Liver (tissue), 9 donors: Measurements from ENCODE around the gene PIGK. TPM values are rescaled to one million over a fixed set of nuclear protein-coding genes. Genes with fewer than 3 reads are reported as not detected.

Experiments
- DNase-seq: peaks from one replicate; pipeline ENCODE4 v3.0.0-alpha.2; 2017; ENCODE audit warnings: low spot score
- H3K27ac ChIP-seq, 2 donors: one replicate each; pipeline ENCODE4 v1.7.0; 2013; ENCODE audit warnings: inconsistent platforms in 2 of 2, low read length in 2 of 2, control low read depth in 1 of 2, low read depth in 1 of 2, mild to moderate bottlenecking in 1 of 2
- H3K27me3 ChIP-seq, 4 donors: one replicate each; pipeline versions ENCODE4 v1.6.1 to v1.7.0; 2013; ENCODE audit warnings: low read length in 3 of 4, inconsistent platforms in 1 of 4, mild to moderate bottlenecking in 1 of 4, moderate library complexity in 1 of 4; ENCODE audit not compliant: control insufficient read depth in 4 of 4, insufficient read depth in 4 of 4
- H3K36me3 ChIP-seq, 4 donors: one replicate each; pipeline versions ENCODE4 v1.6.1 to v1.7.0; 2013; ENCODE audit warnings: low read length in 3 of 4, mild to moderate bottlenecking in 3 of 4, low read depth in 1 of 4, moderate library complexity in 1 of 4; ENCODE audit not compliant: control insufficient read depth in 4 of 4, insufficient read depth in 3 of 4
- H3K4me1 ChIP-seq, 4 donors: one replicate each; pipeline versions ENCODE4 v1.6.1 to v1.7.0; 2013; ENCODE audit warnings: low read length in 3 of 4, mild to moderate bottlenecking in 3 of 4, moderate library complexity in 1 of 4; ENCODE audit not compliant: control insufficient read depth in 4 of 4, insufficient read depth in 4 of 4
- H3K4me3 ChIP-seq, 3 donors: one replicate each; pipeline versions ENCODE4 v1.6.1 to v1.7.0; 2013; ENCODE audit warnings: low read length in 3 of 3, control low read depth in 1 of 3, low read depth in 1 of 3, mild to moderate bottlenecking in 1 of 3
- H3K9ac ChIP-seq, 2 donors: one replicate each; pipeline ENCODE4 v1.7.0; 2013; ENCODE audit warnings: low read length in 2 of 2, mild to moderate bottlenecking in 2 of 2, moderate library complexity in 2 of 2, control low read depth in 1 of 2, low read depth in 1 of 2
- H3K9me3 ChIP-seq, 4 donors: one replicate each; pipeline versions ENCODE4 v1.6.1 to v1.7.0; 2013; ENCODE audit warnings: low read length in 3 of 4; ENCODE audit not compliant: control insufficient read depth in 4 of 4
- ATF3 ChIP-seq: IDR thresholded peaks from 2 replicates; pipeline ENCODE4 v1.6.1; 2016; ENCODE audit warnings: antibody characterized with exemption
- CTCF ChIP-seq: fragments of 150-350 bp; IDR thresholded peaks from 2 replicates; pipeline ENCODE4 v1.5.1; 2017; ENCODE audit warnings: improper control_type of control experiment, low read depth, low read length; ENCODE audit not compliant: missing input control
- EGR1 ChIP-seq, 2 donors: IDR thresholded peaks; 2 replicates each; pipeline ENCODE4 v1.6.1; 2016 to 2018; ENCODE audit warnings: antibody characterized with exemption in 2 of 2, low read depth in 2 of 2
- FOXA1 ChIP-seq: IDR thresholded peaks from 2 replicates; pipeline ENCODE4 v1.6.1; 2016; ENCODE audit warnings: antibody characterized with exemption
- FOXA2 ChIP-seq: IDR thresholded peaks from 2 replicates; pipeline ENCODE4 v1.6.1; 2016; ENCODE audit warnings: antibody characterized with exemption
- GABPA ChIP-seq, 2 donors: IDR thresholded peaks in 1 of 2; conservative IDR thresholded peaks in 1 of 2; 2 replicates each; pipeline ENCODE4 v1.6.1; 2016; ENCODE audit warnings: antibody characterized with exemption in 2 of 2, mild to moderate bottlenecking in 1 of 2, moderate library complexity in 1 of 2
- HNF4A ChIP-seq, 2 donors: conservative IDR thresholded peaks; 2 replicates each; pipeline ENCODE4 v1.6.1; 2016; ENCODE audit warnings: antibody characterized with exemption in 2 of 2, mild to moderate bottlenecking in 2 of 2
- JUND ChIP-seq, 2 donors: IDR thresholded peaks; 2 replicates each; pipeline ENCODE4 v1.6.1; 2016; ENCODE audit warnings: antibody characterized with exemption in 2 of 2
- NR2F2 ChIP-seq: IDR thresholded peaks from 2 replicates; pipeline ENCODE4 v1.6.1; 2016; ENCODE audit warnings: antibody characterized with exemption
- RAD21 ChIP-seq, 2 donors: IDR thresholded peaks; 2 replicates each; pipeline ENCODE4 v1.6.1; 2016; ENCODE audit warnings: antibody characterized with exemption in 2 of 2, mild to moderate bottlenecking in 2 of 2
- REST ChIP-seq: IDR thresholded peaks from 2 replicates; pipeline ENCODE4 v1.6.1; 2016; ENCODE audit warnings: antibody characterized with exemption, mild to moderate bottlenecking
- RXRA ChIP-seq, 2 donors: IDR thresholded peaks; 2 replicates each; pipeline ENCODE4 v1.6.1; 2017 to 2018; ENCODE audit warnings: antibody characterized with exemption in 2 of 2, mild to moderate bottlenecking in 1 of 2
- TAF1 ChIP-seq: conservative IDR thresholded peaks from 2 replicates; pipeline ENCODE4 v1.6.1; 2016; ENCODE audit warnings: antibody characterized with exemption, mild to moderate bottlenecking
- ZBTB33 ChIP-seq: IDR thresholded peaks from 2 replicates; pipeline ENCODE4 v1.6.1; 2016; ENCODE audit warnings: antibody characterized with exemption
- WGBS: extraction: QIAGEN DNeasy Blood & Tissue Kit; methylation state at CpG from one replicate; pipeline ENCODE4 v1.1.7; 2013; 5-methylcytosine and 5-hydroxymethylcytosine counted together
- polyA plus RNA-seq, 2 donors: library from polyadenylated mRNA; stranded (reverse) in 1 of 2; unstranded in 1 of 2; fragments of 200-250 nt in 1 of 2; fragments of >200 nt in 1 of 2; fragmentation: Nextera tagmentation in 1 of 2; extraction: Ambion mirVana in 1 of 2; gene quantifications; one replicate each; pipeline versions ENCODE4 v1.2.1 to v1.2.3, GENCODE V29; 2013 to 2015
- total RNA-seq, 2 donors: library from RNA; depleted of rRNA; stranded (reverse); fragments of >200 nt; gene quantifications; one replicate each; pipeline ENCODE4 v1.2.3, GENCODE V29; 2014
- donor health status: healthy.
- donor health status: healthy.
- donor health status: healthy.
- donor health status: healthy.
- donor health status: healthy.

The PIGK gene
- total and polyA plus RNA-seq, 4 donors, result 10.8 to 15.6 (median 14.4) TPM

- Histone ChIP-seq H3K36me3 (no peaks in the 10 kb centered on the region), H3K9ac (no peak overlapping the region), H3K27ac (no peak overlapping the region), H3K27me3 (peaks cover 0 to under 1% (median 0%) of the 10 kb centered on the region in 4 donors), H3K4me1 (no peaks in the 10 kb centered on the region), H3K4me3 (no peak overlapping the region), H3K9me3 (no peaks in the 10 kb centered on the region)
- 34% methylated on average over 1 of the region's 1 CpG for WGBS
- TF ChIP-seq ATF3, result no peak
- TF ChIP-seq TAF1, result no peak
- no peak for TF ChIP-seq GABPA (IDR thresholded peaks at IDR 0.05 in 1 of 2, conservative IDR thresholded peaks at IDR 0.05 in 1 of 2)
- TF ChIP-seq JUND (IDR thresholded peaks at IDR 0.05), result no peak
- no peak for TF ChIP-seq FOXA1
- TF ChIP-seq NR2F2, result no peak
- TF ChIP-seq RAD21 (IDR thresholded peaks at IDR 0.05), result no peak
- TF ChIP-seq RXRA (IDR thresholded peaks at IDR 0.05), result no peak
- no peak for TF ChIP-seq ZBTB33
- no peak for TF ChIP-seq REST
- DNase-seq, result no peak
Measured at GRCh38 chr1:77267035-77267434, 47.8 kb upstream of the PIGK start.

GRCh38 chr1:77265180-77265579, 46.0 kb upstream of the PIGK start:
- no peak for DNase-seq
- H3K27me3 ChIP-seq, result no peaks in the 10 kb centered on the region
- no peak for TF ChIP-seq HNF4A (conservative IDR thresholded peaks at IDR 0.05)
- no peak for TF ChIP-seq ZBTB33
- no peak for TF ChIP-seq FOXA2
- no peak for TF ChIP-seq CTCF
- TF ChIP-seq FOXA1, result no peak
- TF ChIP-seq EGR1 (IDR thresholded peaks at IDR 0.05; ENCODE audit: low read depth in 2 of 2), result no peak
- no peak for TF ChIP-seq RAD21 (IDR thresholded peaks at IDR 0.05)
- TF ChIP-seq NR2F2, result no peak
- no peaks in the 10 kb centered on the region for H3K9me3 ChIP-seq
- no peak overlapping the region for H3K27ac ChIP-seq
- H3K4me3 ChIP-seq, result no peak overlapping the region
- no peaks in the 10 kb centered on the region for H3K4me1 ChIP-seq
- 54% methylated on average over 1 of the region's 1 CpG for WGBS
- H3K9ac ChIP-seq, result no peak overlapping the region
- no peaks in the 10 kb centered on the region for H3K36me3 ChIP-seq
